CD14-positive monocyte (primary cell): ENCODE data around the gene CD79B. TPM values are rescaled to one million over a fixed set of nuclear protein-coding genes. Genes with fewer than 3 reads are reported as not detected.

ENCODE experiments used
- DNase-seq, 3 donors: peaks; one replicate each; pipeline ENCODE4 v3.0.0-alpha.2; 2011 to 2022
- H2AFZ ChIP-seq: 2 replicates; pipeline ENCODE4 v1.6.0; 2012; ENCODE audit warnings: mild to moderate bottlenecking, low read depth, low read length, inconsistent platforms; ENCODE audit not compliant: insufficient read depth, poor library complexity, severe bottlenecking
- H3K27ac ChIP-seq, 2 donors: 1 replicate in 1 of 2; 2 replicates in 1 of 2; pipeline ENCODE4 v1.5.1; 2012 to 2013; ENCODE audit warnings: low read length in 2 of 2, control low read depth in 1 of 2, inconsistent platforms in 1 of 2, low read depth in 1 of 2, mild to moderate bottlenecking in 1 of 2
- H3K27me3 ChIP-seq, 2 donors: one replicate each; pipeline versions ENCODE4 v1.6.0 to v1.6.1; 2011 to 2013; ENCODE audit warnings: low read length in 2 of 2; ENCODE audit not compliant: control insufficient read depth in 2 of 2, insufficient read depth in 2 of 2
- H3K36me3 ChIP-seq, 2 donors: replicated peaks in 1 of 2; 1 replicate in 1 of 2; 2 replicates in 1 of 2; pipeline versions ENCODE4 v1.5.1 to v1.6.1; 2012 to 2013; ENCODE audit warnings: low read length in 2 of 2, control low read depth in 1 of 2, inconsistent platforms in 1 of 2, mild to moderate bottlenecking in 1 of 2; ENCODE audit not compliant: insufficient read depth in 2 of 2, control insufficient read depth in 1 of 2
- H3K4me1 ChIP-seq, 2 donors: 1 replicate in 1 of 2; 2 replicates in 1 of 2; pipeline versions ENCODE4 v1.5.1 to v1.6.1; 2012 to 2013; ENCODE audit warnings: low read length in 2 of 2, control low read depth in 1 of 2, inconsistent platforms in 1 of 2, mild to moderate bottlenecking in 1 of 2, moderate library complexity in 1 of 2; ENCODE audit not compliant: insufficient read depth in 2 of 2, control insufficient read depth in 1 of 2
- H3K4me2 ChIP-seq: replicated peaks from 2 replicates; pipeline ENCODE3; 2012; ENCODE audit warnings: low read length, moderate library complexity, mild to moderate bottlenecking; ENCODE audit not compliant: poor library complexity, severe bottlenecking; ENCODE audit errors: extremely low read depth
- H3K4me3 ChIP-seq, 3 experiments: fragments of 200-600 bp in 1 of 3; sonication (generic) in 1 of 3; replicated peaks in 1 of 3; 1 replicate in 2 of 3; 2 replicates in 1 of 3; pipeline ENCODE4 v1.5.1; 2011 to 2013; ENCODE audit warnings: low read length in 3 of 3, mild to moderate bottlenecking in 3 of 3, control low read depth in 2 of 3, low read depth in 2 of 3, inconsistent platforms in 1 of 3, moderate library complexity in 1 of 3
- H3K79me2 ChIP-seq: 2 replicates; pipeline ENCODE4 v1.6.0; 2012; ENCODE audit warnings: mild to moderate bottlenecking, control low read depth, inconsistent platforms, low read length, moderate library complexity; ENCODE audit not compliant: insufficient read depth
- H3K9ac ChIP-seq: 2 replicates; pipeline ENCODE4 v1.6.0; 2017; ENCODE audit warnings: low read length, mild to moderate bottlenecking; ENCODE audit not compliant: insufficient read depth, poor library complexity, severe bottlenecking
- H3K9me3 ChIP-seq, 2 donors: replicated peaks in 1 of 2; 1 replicate in 1 of 2; 2 replicates in 1 of 2; pipeline versions ENCODE4 v1.5.1 to v1.6.1; 2012 to 2013; ENCODE audit warnings: low read length in 2 of 2, control low read depth in 1 of 2; ENCODE audit not compliant: control insufficient read depth in 1 of 2, insufficient read depth in 1 of 2
- H4K20me1 ChIP-seq: 2 replicates; pipeline ENCODE4 v1.6.0; 2012; ENCODE audit warnings: mild to moderate bottlenecking, low read length, control low read depth, moderate library complexity; ENCODE audit not compliant: insufficient read depth
- H3K27ac Mint-ChIP-seq, 7 donors: one replicate each; pipeline ENCODE4 v1.8.0; 2020; ENCODE audit warnings: mild to moderate bottlenecking in 7 of 7, mixed read lengths in 7 of 7, moderate library complexity in 6 of 7, inconsistent platforms in 2 of 7
- H3K27me3 Mint-ChIP-seq, 3 donors: one replicate each; pipeline ENCODE4 v1.8.0; 2021 to 2022; ENCODE audit warnings: low read depth in 3 of 3, mild to moderate bottlenecking in 3 of 3, mixed read lengths in 3 of 3, moderate library complexity in 3 of 3, inconsistent platforms in 1 of 3
- H3K36me3 Mint-ChIP-seq, 2 donors: one replicate each; pipeline ENCODE4 v1.8.0; 2020; ENCODE audit warnings: mixed read lengths in 2 of 2, inconsistent platforms in 1 of 2, mild to moderate bottlenecking in 1 of 2
- H3K4me1 Mint-ChIP-seq: one replicate; pipeline ENCODE4 v1.8.0; 2020; ENCODE audit warnings: mild to moderate bottlenecking, mixed read lengths
- H3K4me3 Mint-ChIP-seq, 2 donors: one replicate each; pipeline ENCODE4 v1.8.0; 2020; ENCODE audit warnings: mild to moderate bottlenecking in 2 of 2, mixed read lengths in 2 of 2, moderate library complexity in 1 of 2
- H3K9me3 Mint-ChIP-seq, 7 donors: one replicate each; pipeline ENCODE4 v1.8.0; 2020 to 2022; ENCODE audit warnings: mixed read lengths in 7 of 7, mild to moderate bottlenecking in 6 of 7, moderate library complexity in 6 of 7, inconsistent platforms in 2 of 7
- WGBS: methylation state at CpG from one replicate; pipeline ENCODE4 v1.1.5; 2013; ENCODE audit warnings: missing lambda C conversion rate; ENCODE audit not compliant: insufficient coverage; 5-methylcytosine and 5-hydroxymethylcytosine counted together
- intact Hi-C, 2 donors: fragments of 100-400 bp; cut with micrococcal nuclease; formaldehyde crosslinking; loops; one replicate each; pipeline versions ENCODE4 v1.15.0 to v1.15.1; 2023
- polyA plus RNA-seq, 3 donors: library from polyadenylated mRNA; depleted of rRNA in 1 of 3; unstranded in 2 of 3; stranded (reverse) in 1 of 3; fragments of 300-500 nt in 2 of 3; fragments of >200 nt in 1 of 3; fragmentation: Illumina TruSeq in 2 of 3; gene quantifications; 1 replicate in 2 of 3; 2 replicates in 1 of 3; pipeline ENCODE4 v1.2.3, GENCODE V29; 2012 to 2021
- TF ChIP-seq, protein P1 (sequence below): fragments of 200-600 bp; IDR thresholded peaks from one replicate; pipeline ENCODE4 v1.8.0; 2022; ENCODE audit warnings: antibody characterized with exemption, mild to moderate bottlenecking

The CD79B gene
- polyA plus RNA-seq, 3 donors = 19.6 to 21.8 (median 20.9) TPM

DNA sequence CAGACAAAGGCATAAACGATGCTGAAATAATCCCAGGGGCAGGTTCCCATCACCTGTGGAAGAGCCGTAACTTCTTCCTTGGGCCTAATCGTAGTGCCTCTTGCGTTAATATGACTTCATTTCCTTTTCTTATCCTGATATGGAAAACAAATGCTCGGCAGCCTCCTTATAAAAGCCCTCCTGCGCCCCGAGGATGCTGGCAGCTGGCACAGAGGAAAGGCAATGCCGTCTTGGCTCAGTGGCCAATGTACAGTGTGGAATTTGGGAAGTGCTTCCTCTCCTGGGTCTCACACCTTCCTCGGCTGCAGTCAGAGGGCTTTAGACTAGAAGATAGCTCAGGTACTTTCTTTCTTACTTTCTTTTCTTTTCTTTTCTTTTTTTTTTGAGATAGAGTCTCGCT is 37.1 kb upstream of the CD79B start:
- intact Hi-C loops = no loop called here
- Histone ChIP-seq H4K20me1 (no peaks in the 10 kb centered on the region), H3K4me1 (no peaks in the 10 kb centered on the region), H3K4me3 (no peak overlapping the region), H2AFZ (no peak overlapping the region), H3K36me3 (no peaks in the 10 kb centered on the region), H3K4me2 (no peak overlapping the region), H3K79me2 (no peaks in the 10 kb centered on the region), H3K27ac (no peak overlapping the region), H3K27me3 (no peaks in the 10 kb centered on the region), H3K9me3 (no peaks in the 10 kb centered on the region), H3K9ac (no peak overlapping the region)
- TF ChIP-seq, protein P1, sequence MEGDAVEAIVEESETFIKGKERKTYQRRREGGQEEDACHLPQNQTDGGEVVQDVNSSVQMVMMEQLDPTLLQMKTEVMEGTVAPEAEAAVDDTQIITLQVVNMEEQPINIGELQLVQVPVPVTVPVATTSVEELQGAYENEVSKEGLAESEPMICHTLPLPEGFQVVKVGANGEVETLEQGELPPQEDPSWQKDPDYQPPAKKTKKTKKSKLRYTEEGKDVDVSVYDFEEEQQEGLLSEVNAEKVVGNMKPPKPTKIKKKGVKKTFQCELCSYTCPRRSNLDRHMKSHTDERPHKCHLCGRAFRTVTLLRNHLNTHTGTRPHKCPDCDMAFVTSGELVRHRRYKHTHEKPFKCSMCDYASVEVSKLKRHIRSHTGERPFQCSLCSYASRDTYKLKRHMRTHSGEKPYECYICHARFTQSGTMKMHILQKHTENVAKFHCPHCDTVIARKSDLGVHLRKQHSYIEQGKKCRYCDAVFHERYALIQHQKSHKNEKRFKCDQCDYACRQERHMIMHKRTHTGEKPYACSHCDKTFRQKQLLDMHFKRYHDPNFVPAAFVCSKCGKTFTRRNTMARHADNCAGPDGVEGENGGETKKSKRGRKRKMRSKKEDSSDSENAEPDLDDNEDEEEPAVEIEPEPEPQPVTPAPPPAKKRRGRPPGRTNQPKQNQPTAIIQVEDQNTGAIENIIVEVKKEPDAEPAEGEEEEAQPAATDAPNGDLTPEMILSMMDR = no peak
- Mint-ChIP-seq H3K27ac (peak overlapping the region in 1 of 7 donors; percentile 48), H3K27me3 (peaks cover 0 to 9% (median 5%) of the 10 kb centered on the region in 3 donors), H3K9me3 (peaks cover 0 to 2% (median 0%) of the 10 kb centered on the region in 7 donors), H3K4me1 (peaks cover 4% of the 10 kb centered on the region), H3K36me3 (no peaks in the 10 kb centered on the region), H3K4me3 (no peak overlapping the region)
- DNase-seq = no peak
- WGBS = 82% methylated on average over 3 of the region's 10 CpGs

DNA sequence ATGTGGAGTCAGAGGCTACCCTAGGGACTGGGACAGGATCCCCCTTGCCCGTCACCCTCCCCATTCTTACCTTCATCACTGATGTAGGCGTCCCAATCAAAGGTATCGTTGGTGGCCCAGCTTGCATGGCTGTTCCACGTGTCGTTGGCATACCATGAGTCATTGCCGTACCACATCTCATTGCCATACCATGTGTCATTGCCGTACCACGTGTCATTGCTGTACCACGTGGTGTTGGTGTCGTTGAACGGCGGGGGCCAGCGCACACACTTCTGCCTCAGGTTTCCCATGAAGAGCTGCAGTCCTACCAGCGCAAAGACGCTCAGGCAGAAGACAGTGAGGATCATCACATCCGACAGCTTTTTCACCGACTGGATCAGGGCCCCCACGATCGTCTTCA is 35.8 kb upstream of the CD79B start:
- 89% methylated on average over 17 of the region's 19 CpGs for WGBS
- no peaks in the 10 kb centered on the region for H3K4me1 ChIP-seq
- Mint-ChIP-seq H3K27ac (no peak overlapping the region), H3K36me3 (no peaks in the 10 kb centered on the region), H3K9me3 (peaks cover 0 to 3% (median 0%) of the 10 kb centered on the region in 7 donors), H3K27me3 (peaks cover 0 to 7% (median 5%) of the 10 kb centered on the region in 3 donors), H3K4me1 (peaks cover 3% of the 10 kb centered on the region), H3K4me3 (no peak overlapping the region)
- no peak overlapping the region for H3K9ac ChIP-seq
- H3K9me3 ChIP-seq = no peaks in the 10 kb centered on the region
- no peaks in the 10 kb centered on the region for H3K36me3 ChIP-seq
- intact Hi-C loops = no loop called here
- H4K20me1 ChIP-seq = no peaks in the 10 kb centered on the region
- TF ChIP-seq, protein P1 = no peak
- H3K27ac ChIP-seq = no peak overlapping the region
- no peak overlapping the region for H3K4me3 ChIP-seq
- no peak overlapping the region for H3K4me2 ChIP-seq
- DNase-seq = no peak
- no peaks in the 10 kb centered on the region for H3K79me2 ChIP-seq
- H2AFZ ChIP-seq = no peak overlapping the region
- no peaks in the 10 kb centered on the region for H3K27me3 ChIP-seq
